Heart left ventricle (tissue), 13 donors: ENCODE results near the gene TNS3.

Experiments used
- POLR2A ChIP-seq, 2 donors: fragments of 450-650 bp; IDR thresholded peaks; one replicate each; pipeline ENCODE4 v1.6.1; 2017; ENCODE audit warnings: antibody characterized with exemption in 2 of 2, mild to moderate bottlenecking in 2 of 2, moderate library complexity in 2 of 2
- TF ChIP-seq, protein P1 (sequence below), 12 donors: fragments of 200-600 bp; sonication (generic) in 4 of 12; IDR thresholded peaks; one replicate each; pipeline versions ENCODE4 v1.5.0 to v1.8.0; 2018 to 2022; ENCODE audit warnings: antibody characterized with exemption in 12 of 12, mild to moderate bottlenecking in 5 of 12
- donor health status: ischemic (EF 13 %, LVEDD 7.1; RV severe dilation, severe dysfunction).
- donor health status: DM: no; HTN: yes; CAD: no.
- donor health status: DM: no; HTN: no; CAD: no.
- donor health status: ischemic (EF 25% LVEDD 6.9; RV normal size, moderate dysfunction).
- donor health status: ischemic (EF 25% LVEDD 5.7; RV mildly dilated, moderate dysfunction).
- donor health status: ischemic (EF 35%, LVEDD 5.7; RV mildly dilated, moderate dysfunction).
- donor health status: nonischemic (EF 11% LVEDD 7.7; RV severe dilation, severe dysfunction).
- donor health status: DM: yes; HTN: yes; CAD: no.
- donor health status: PGD.
- donor health status: ischemic (EF 29% LVEDD 5.4; RV normal size, mild dysfunction).
- donor health status: nonischemic (EF 23%, LVEDD 6.1; RV moderate dilation, normal function).

DNA sequence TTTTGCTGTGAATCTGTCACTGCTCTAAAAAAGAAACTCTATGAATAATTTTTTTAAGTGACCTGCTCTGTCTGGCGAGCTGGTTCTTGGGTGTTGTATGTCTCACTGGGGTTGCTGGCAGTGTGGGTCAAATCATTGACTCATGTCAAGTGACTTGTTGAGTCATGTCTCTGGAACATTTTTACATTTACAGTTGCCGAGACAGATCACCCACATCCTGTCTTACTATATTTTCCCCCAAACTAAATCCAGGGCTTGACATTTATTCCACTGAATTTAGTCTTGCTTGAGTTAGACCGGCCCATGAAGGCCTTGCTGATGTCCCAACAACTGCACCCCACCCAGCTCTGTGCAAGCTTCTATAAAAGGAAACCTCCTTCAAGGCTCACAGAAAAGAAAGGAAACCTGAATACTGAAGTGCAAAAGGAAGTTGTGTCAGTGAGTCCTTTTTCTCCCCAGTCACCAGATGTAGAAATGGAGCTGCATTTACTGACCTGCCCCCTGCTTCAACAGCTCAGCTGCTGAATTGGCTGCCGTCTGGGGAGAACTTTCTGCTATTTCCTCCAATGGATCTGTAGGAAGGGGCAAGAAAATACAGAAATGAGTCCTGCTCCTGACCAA, 290.3 kb downstream of the TNS3 start:
- TF ChIP-seq, protein P1, sequence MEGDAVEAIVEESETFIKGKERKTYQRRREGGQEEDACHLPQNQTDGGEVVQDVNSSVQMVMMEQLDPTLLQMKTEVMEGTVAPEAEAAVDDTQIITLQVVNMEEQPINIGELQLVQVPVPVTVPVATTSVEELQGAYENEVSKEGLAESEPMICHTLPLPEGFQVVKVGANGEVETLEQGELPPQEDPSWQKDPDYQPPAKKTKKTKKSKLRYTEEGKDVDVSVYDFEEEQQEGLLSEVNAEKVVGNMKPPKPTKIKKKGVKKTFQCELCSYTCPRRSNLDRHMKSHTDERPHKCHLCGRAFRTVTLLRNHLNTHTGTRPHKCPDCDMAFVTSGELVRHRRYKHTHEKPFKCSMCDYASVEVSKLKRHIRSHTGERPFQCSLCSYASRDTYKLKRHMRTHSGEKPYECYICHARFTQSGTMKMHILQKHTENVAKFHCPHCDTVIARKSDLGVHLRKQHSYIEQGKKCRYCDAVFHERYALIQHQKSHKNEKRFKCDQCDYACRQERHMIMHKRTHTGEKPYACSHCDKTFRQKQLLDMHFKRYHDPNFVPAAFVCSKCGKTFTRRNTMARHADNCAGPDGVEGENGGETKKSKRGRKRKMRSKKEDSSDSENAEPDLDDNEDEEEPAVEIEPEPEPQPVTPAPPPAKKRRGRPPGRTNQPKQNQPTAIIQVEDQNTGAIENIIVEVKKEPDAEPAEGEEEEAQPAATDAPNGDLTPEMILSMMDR (IDR thresholded peaks at IDR 0.05) = no peak
- no peak for TF ChIP-seq POLR2A (IDR thresholded peaks at IDR 0.05)
